Vagina (tissue), 2 donors: ENCODE results near the gene TTC22. TPM values are rescaled to one million over a fixed set of nuclear protein-coding genes. Genes with fewer than 3 reads are reported as not detected.

Experiments
- DNase-seq, 2 donors: peaks; one replicate each; pipeline ENCODE4 v3.0.0-alpha.2; 2017; ENCODE audit errors: extremely low spot score in 2 of 2
- H3K27ac ChIP-seq: fragments of 200-600 bp; sonication (generic); one replicate; pipeline ENCODE4 v1.5.1; 2019
- H3K27me3 ChIP-seq: fragments of 200-600 bp; sonication (generic); one replicate; pipeline ENCODE4 v1.5.1; 2019
- H3K36me3 ChIP-seq, 2 donors: fragments of 200-600 bp; sonication (generic); one replicate each; pipeline ENCODE4 v1.5.1; 2017 to 2019
- H3K4me1 ChIP-seq: fragments of 200-600 bp; sonication (generic); one replicate; pipeline ENCODE4 v1.5.1; 2019
- H3K4me3 ChIP-seq, 2 donors: fragments of 200-600 bp; sonication (generic); 1 replicate in 1 of 2; 2 replicates in 1 of 2; pipeline ENCODE4 v1.5.1; 2016 to 2019
- H3K9me3 ChIP-seq: fragments of 200-600 bp; sonication (generic); one replicate; pipeline ENCODE4 v1.5.1; 2019
- POLR2A ChIP-seq, 2 donors: fragments of 450-650 bp; IDR thresholded peaks; one replicate each; pipeline ENCODE4 v1.6.1; 2017; ENCODE audit warnings: antibody characterized with exemption in 2 of 2, mild to moderate bottlenecking in 2 of 2, moderate library complexity in 2 of 2
- POLR2AphosphoS5 ChIP-seq, 2 donors: sonication (generic); formaldehyde crosslinking; IDR thresholded peaks; one replicate each; pipeline ENCODE4 v1.9.0; 2017; ENCODE audit warnings: antibody characterized with exemption in 2 of 2, mild to moderate bottlenecking in 2 of 2, low read depth in 1 of 2; ENCODE audit not compliant: insufficient read depth in 1 of 2
- intact Hi-C: fragments of 100-400 bp; cut with DNase I; formaldehyde crosslinking; loops from one replicate; pipeline ENCODE4 v1.15.1; 2023
- total RNA-seq: library from RNA; depleted of rRNA; stranded (reverse); fragments of >200 nt; gene quantifications from one replicate; pipeline ENCODE4 v1.2.3, GENCODE V29; 2016
- TF ChIP-seq, protein P1 (sequence below), 3 experiments: fragments of 450-650 bp in 2 of 3; fragments of 200-600 bp in 1 of 3; sonication (generic) in 1 of 3; IDR thresholded peaks; one replicate each; pipeline ENCODE4 v1.5.1; 2017 to 2019; ENCODE audit warnings: antibody characterized with exemption in 3 of 3, mild to moderate bottlenecking in 2 of 3, moderate library complexity in 2 of 3

The TTC22 gene
- total RNA-seq, 1 donor from 2014 or later: 43.5 TPM

- Histone ChIP-seq H3K4me1 (no peaks in the 10 kb centered on the region), H3K27me3 (no peaks in the 10 kb centered on the region), H3K4me3 (no peak overlapping the region), H3K9me3 (no peaks in the 10 kb centered on the region), H3K36me3 (no peaks in the 10 kb centered on the region), H3K27ac (no peak overlapping the region)
- no peak for TF ChIP-seq POLR2AphosphoS5 (IDR thresholded peaks at IDR 0.05; ENCODE audit: insufficient read depth in 1 of 2, low read depth in 1 of 2)
- TF ChIP-seq POLR2A (IDR thresholded peaks at IDR 0.05): no peak
- TF ChIP-seq, protein P1, sequence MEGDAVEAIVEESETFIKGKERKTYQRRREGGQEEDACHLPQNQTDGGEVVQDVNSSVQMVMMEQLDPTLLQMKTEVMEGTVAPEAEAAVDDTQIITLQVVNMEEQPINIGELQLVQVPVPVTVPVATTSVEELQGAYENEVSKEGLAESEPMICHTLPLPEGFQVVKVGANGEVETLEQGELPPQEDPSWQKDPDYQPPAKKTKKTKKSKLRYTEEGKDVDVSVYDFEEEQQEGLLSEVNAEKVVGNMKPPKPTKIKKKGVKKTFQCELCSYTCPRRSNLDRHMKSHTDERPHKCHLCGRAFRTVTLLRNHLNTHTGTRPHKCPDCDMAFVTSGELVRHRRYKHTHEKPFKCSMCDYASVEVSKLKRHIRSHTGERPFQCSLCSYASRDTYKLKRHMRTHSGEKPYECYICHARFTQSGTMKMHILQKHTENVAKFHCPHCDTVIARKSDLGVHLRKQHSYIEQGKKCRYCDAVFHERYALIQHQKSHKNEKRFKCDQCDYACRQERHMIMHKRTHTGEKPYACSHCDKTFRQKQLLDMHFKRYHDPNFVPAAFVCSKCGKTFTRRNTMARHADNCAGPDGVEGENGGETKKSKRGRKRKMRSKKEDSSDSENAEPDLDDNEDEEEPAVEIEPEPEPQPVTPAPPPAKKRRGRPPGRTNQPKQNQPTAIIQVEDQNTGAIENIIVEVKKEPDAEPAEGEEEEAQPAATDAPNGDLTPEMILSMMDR (IDR thresholded peaks at IDR 0.05): no peak
- intact Hi-C loops: no loop called here
- DNase-seq: no peak
Measured at GRCh38 chr1:54834007-54834541, 33.0 kb upstream of the TTC22 start.

GRCh38 chr1:54833121-54833520 lies 32.0 kb upstream of the TTC22 start:
- H3K27ac ChIP-seq: no peak overlapping the region
- TF ChIP-seq POLR2AphosphoS5 (IDR thresholded peaks at IDR 0.05; ENCODE audit: insufficient read depth in 1 of 2, low read depth in 1 of 2) (no peak), POLR2A (IDR thresholded peaks at IDR 0.05) (no peak)
- TF ChIP-seq, protein P1 (IDR thresholded peaks at IDR 0.05): no peak
- no peaks in the 10 kb centered on the region for H3K36me3 ChIP-seq
- no peaks in the 10 kb centered on the region for H3K9me3 ChIP-seq
- H3K4me3 ChIP-seq: no peak overlapping the region
- H3K4me1 ChIP-seq: no peaks in the 10 kb centered on the region
- intact Hi-C loops: no loop called here
- H3K27me3 ChIP-seq: no peaks in the 10 kb centered on the region
- DNase-seq: peak; percentile 55 to 69

GRCh38 chr1:54826226-54826816 lies 25.2 kb upstream of the TTC22 start:
- no peaks in the 10 kb centered on the region for H3K4me1 ChIP-seq
- no peaks in the 10 kb centered on the region for H3K36me3 ChIP-seq
- intact Hi-C loops: no loop called here
- DNase-seq: peak; percentile 52 to 67
- TF ChIP-seq, protein P1 (IDR thresholded peaks at IDR 0.05): no peak
- no peak for TF ChIP-seq POLR2A (IDR thresholded peaks at IDR 0.05)
- no peak for TF ChIP-seq POLR2AphosphoS5 (IDR thresholded peaks at IDR 0.05; ENCODE audit: insufficient read depth in 1 of 2, low read depth in 1 of 2)
- no peaks in the 10 kb centered on the region for H3K27me3 ChIP-seq
- no peak overlapping the region for H3K4me3 ChIP-seq
- peaks cover 5% of the 10 kb centered on the region for H3K9me3 ChIP-seq
- no peak overlapping the region for H3K27ac ChIP-seq

GRCh38 chr1:54825696-54826095 lies 24.6 kb upstream of the TTC22 start:
- peak; percentile 54 to 82 for DNase-seq
- intact Hi-C loops: no loop called here

GRCh38 chr1:54823670-54824069 lies 22.5 kb upstream of the TTC22 start:
- Histone ChIP-seq H3K9me3 (peaks cover 5% of the 10 kb centered on the region), H3K4me3 (no peak overlapping the region), H3K27me3 (no peaks in the 10 kb centered on the region), H3K4me1 (no peaks in the 10 kb centered on the region), H3K36me3 (no peaks in the 10 kb centered on the region), H3K27ac (no peak overlapping the region)
- intact Hi-C loops: no loop called here
- no peak for DNase-seq
- no peak for TF ChIP-seq POLR2AphosphoS5 (IDR thresholded peaks at IDR 0.05; ENCODE audit: insufficient read depth in 1 of 2, low read depth in 1 of 2)
- no peak for TF ChIP-seq POLR2A (IDR thresholded peaks at IDR 0.05)
- TF ChIP-seq, protein P1 (IDR thresholded peaks at IDR 0.05): no peak

More at GRCh38 chr1:54825696-54826095, 24.6 kb upstream of the TTC22 start:
- Histone ChIP-seq H3K4me3 (no peak overlapping the region), H3K27me3 (no peaks in the 10 kb centered on the region), H3K4me1 (no peaks in the 10 kb centered on the region), H3K9me3 (peaks cover 5% of the 10 kb centered on the region), H3K36me3 (no peaks in the 10 kb centered on the region), H3K27ac (no peak overlapping the region)
- TF ChIP-seq, protein P1 (IDR thresholded peaks at IDR 0.05): no peak
- no peak for TF ChIP-seq POLR2A (IDR thresholded peaks at IDR 0.05)
- TF ChIP-seq POLR2AphosphoS5 (IDR thresholded peaks at IDR 0.05; ENCODE audit: insufficient read depth in 1 of 2, low read depth in 1 of 2): no peak
